Astrocyte of the spinal cord (primary cell): Measurements from ENCODE around the gene RILPL1.
"Not testable (repeated sequence)": the region's sequence is repeated elsewhere in the genome, so short reads cannot be mapped to it uniquely, and the experiment has no call there.

Source experiments
- DNase-seq: peaks from one replicate; pipeline ENCODE4 v3.0.0; 2011; ENCODE audit warnings: low read depth, low spot score
- H3K4me3 ChIP-seq: 2 replicates; pipeline ENCODE4 v1.5.1; 2011; ENCODE audit warnings: low read depth, mild to moderate bottlenecking, low read length, moderate library complexity
- CTCF ChIP-seq: IDR thresholded peaks from 2 replicates; pipeline ENCODE4 v1.5.1; 2012; ENCODE audit warnings: low read depth, mild to moderate bottlenecking, low read length, inconsistent platforms
- in situ Hi-C: cut with HindIII; loops from 2 replicates; pipeline ENCODE4 v1.10.0; 2017; ENCODE audit warnings: low sequenced_read_pairs

Gene RILPL1

GRCh38 chr12:123494124-123494851, 39.2 kb downstream of the RILPL1 start:
- in situ Hi-C loops: no loop called here
- H3K4me3 ChIP-seq: no peak overlapping the region
- DNase-seq: no peak
- no peak for TF ChIP-seq CTCF

- H3K4me3 ChIP-seq, in situ Hi-C loops, DNase-seq: not testable (repeated sequence)
These were observed 41.0 kb downstream of the RILPL1 start for GRCh38 chr12:123492339-123493039.

DNA sequence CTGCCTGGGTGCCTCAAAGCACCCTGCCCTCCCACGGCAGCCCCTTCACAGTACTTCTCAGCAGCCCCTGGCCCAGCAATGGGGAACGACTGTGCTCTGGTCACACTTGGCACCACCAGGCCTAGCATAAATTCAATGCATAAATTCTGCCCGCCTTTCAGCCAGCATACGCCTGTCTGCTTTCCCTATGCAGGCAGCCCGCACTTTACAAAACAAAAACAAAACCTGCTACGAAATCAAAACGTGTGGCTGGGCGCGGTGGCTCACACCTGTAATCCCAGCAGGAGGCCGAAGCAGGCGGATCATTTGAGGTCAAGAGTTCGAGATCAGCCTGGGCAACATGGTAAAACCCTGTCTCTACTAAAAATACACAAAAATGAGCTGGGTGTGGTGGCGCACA, 42.0 kb downstream of the RILPL1 start:
- no peak for TF ChIP-seq CTCF
- DNase-seq: no peak
- in situ Hi-C loops: no loop called here
- no peak overlapping the region for H3K4me3 ChIP-seq

- no peak for TF ChIP-seq CTCF
- no peak for DNase-seq
- no peak overlapping the region for H3K4me3 ChIP-seq
- in situ Hi-C loops: no loop called here
These were observed 42.5 kb downstream of the RILPL1 start for GRCh38 chr12:123491056-123491455.

- no peak for TF ChIP-seq CTCF
- H3K4me3 ChIP-seq: no peak overlapping the region
- in situ Hi-C loops: no loop called here
- DNase-seq: no peak
These were observed 43.4 kb downstream of the RILPL1 start for GRCh38 chr12:123490089-123490488.

DNA sequence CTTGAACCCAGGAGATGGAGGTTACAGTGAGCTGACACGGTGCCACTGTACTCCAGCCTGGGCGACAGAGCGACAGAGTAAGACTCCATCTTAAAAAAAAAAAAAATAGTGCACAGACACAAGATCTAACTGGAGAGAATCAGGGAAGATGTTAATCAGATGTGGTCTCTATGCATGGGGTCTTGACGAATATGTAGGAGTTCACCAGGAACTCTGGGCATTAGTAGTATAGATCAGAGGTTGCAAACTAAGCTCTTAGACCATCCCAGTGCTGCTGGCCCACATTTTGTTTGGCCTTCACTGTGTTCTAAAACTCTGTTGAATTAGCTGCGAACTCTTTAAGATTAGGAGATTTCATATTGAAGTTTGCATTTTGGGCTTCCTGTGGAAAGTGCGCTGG, 43.9 kb downstream of the RILPL1 start:
- H3K4me3 ChIP-seq: no peak overlapping the region
- no peak for TF ChIP-seq CTCF
- no peak for DNase-seq
- in situ Hi-C loops: no loop called here

- TF ChIP-seq CTCF: no peak
- in situ Hi-C loops: no loop called here
- H3K4me3 ChIP-seq: no peak overlapping the region
- DNase-seq: no peak
These were observed 44.8 kb downstream of the RILPL1 start for GRCh38 chr12:123488539-123489230.
